GM19372 (cell line): ENCODE data around the gene PET100.

Experiments used
- ATAC-seq: cut with Tn5 transposase; IDR thresholded peaks from one replicate; pipeline ENCODE4 v1.9.1; 2021; ENCODE audit warnings: mild to moderate bottlenecking, low read depth, moderate library complexity; ENCODE audit not compliant: unreplicated experiment

The PET100 gene

DNA sequence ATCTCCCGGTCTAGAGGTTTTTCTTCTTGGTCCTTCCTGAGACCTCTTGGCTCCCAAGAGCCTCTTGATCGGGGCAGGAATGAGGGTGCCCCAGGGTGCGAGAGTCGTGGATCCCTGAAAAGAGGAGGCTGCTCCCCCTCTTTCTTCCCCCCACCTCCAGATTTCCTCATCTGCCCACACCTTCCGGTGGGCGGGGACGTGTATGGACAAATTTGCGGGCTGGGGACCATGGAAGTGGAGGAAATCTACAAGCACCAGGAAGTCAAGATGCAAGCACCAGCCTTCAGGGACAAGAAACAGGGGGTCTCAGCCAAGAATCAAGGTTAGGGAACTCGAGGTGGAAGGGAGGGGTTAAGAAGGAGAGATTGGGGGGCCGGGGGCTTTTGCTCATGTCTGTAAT lies 47.3 kb downstream of the PET100 start, which contains the start of gene MCEMP1:
Gene MCEMP1, plus strand, starts transcription at position 237 of the 400 bp plus-strand sequence. Its CDS starts 31 bp downstream, at position 268.
- no peak for ATAC-seq

DNA sequence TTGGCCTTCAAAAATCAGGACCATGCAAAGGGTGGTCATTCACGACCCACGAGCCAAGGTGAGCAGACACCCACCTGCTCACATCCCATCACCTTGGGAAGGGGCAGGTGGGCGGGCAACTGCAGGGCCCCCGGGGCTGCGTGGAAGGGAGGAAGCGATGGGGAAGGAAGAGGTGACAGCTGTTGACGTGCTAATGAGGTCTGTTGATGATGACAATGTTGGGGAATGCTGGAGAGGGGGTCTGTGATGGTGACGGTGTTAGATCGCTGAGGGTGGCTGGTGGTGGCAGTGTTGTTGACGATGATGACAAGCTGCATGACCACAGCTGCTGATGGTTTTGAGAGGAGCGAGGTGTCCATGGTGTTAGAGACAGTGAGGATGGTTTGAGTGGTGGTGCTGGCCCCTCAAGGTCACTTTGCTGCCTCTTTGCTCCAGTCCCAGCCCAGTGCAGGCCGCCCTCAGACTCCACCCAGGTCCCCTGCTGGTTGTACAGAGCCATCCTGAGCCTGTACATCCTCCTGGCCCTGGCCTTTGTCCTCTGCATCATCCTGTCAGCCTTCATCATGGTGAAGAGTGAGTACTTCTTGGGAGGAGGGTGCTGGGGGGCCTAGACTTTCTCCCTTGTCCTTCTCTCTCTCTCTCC lies 48.2 kb downstream of the PET100 start:
- ATAC-seq = no peak

DNA sequence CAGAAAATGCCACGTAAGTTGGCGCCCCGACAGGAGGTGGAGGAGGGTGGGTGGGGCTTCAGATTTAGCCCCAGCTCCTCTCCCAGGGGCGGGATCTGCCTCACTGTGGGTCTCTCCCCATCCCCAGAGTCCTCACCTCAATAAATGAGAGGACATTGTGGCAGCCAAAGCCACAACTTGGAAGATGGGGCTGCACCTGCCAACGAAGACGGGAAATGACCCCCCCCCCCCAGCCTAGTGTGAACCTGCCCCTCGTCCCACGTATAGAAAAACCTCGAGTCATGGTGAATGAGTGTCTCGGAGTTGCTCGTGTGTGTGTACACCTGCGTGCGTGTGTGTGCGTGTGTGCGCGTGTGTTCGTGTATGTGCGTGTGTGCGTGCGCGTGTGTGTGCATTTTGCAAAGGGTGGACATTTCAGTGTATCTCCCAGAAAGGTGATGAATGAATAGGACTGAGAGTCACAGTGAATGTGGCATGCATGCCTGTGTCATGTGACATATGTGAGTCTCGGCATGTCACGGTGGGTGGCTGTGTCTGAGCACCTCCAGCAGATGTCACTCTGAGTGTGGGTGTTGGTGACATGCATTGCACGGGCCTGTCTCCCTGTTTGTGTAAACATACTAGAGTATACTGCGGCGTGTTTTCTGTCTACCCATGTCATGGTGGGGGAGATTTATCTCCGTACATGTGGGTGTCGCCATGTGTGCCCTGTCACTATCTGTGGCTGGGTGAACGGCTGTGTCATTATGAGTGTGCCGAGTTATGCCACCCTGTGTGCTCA lies 49.6 kb downstream of the PET100 start:
- ATAC-seq = no peak

DNA sequence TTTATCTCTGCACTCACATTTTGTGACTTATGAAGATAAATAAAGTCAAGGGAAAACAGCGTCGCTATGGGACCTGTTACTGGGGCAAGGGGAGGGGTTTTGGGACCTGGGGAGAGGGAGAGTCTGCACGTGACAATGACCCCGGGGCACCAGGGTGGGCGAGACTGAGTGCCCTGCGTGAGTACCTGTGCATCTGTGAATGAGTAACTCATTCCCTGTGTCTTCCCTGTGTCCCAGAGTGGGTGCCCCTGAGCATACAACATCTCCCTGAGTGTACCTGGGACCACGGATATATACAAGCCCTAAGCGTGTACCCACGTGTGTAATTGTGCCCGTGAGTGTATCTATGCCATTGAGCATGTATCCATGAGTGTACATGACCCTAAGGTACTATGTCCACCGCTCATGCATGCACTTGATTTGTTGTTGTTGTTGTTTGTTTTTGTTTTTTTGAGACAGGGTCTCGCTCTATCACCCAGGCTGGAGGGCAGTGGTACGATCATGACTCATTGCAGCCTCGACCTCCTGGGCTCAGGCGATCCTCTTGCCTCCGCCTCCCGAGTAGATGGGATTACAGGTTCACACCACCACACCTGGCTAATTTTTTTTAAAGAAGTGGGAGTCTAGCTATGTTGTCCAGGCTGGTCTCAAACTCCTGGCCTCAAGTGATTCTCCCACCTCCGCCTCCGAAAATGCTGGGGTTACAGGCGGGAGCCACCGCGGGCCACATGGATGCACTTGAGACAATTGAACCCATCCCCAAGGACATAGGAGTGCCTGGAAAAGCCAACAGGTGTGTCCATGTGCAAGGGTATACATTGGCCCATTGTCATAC lies 50.4 kb downstream of the PET100 start:
- ATAC-seq = no peak

- peak; percentile 41 for ATAC-seq
Observed at GRCh38 chr19:7680606-7681339, 51.2 kb downstream of the PET100 start, which contains the start of gene TRAPPC5. Gene TRAPPC5, plus strand, starts transcription at chr19:7680833. Its CDS starts 1,421 bp downstream, at chr19:7682254.
